Measurements from ENCODE around the gene SORCS2.

DNA sequence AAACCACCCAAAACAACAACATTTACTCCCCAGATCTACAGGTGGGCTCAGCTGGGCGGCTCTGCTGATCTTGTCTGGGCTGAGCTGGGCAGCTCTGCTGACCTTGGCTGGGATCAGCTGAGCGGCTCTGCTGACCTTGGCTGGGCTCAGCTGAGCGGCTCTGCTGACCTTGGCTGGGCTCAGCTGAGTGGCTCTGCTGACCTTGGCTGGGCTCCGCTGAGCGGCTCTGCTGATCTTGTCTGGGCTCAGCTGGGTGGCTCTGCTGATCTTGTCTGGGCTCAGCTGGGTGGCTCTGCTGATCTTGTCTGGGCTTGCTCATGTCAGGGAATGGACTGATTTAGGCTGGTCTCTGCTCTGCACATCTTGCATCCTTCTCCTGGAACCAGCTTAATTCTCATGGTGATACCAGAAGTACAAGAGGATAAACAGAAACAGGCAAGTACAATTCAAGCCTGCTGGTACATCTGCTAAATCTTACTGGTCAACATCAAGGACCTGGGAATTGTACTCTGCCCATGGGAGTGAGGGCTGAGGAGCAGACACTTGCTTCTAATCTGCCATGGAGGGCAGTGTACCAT, 490.9 kb downstream of the SORCS2 start:
- TF ChIP-seq, protein P1, sequence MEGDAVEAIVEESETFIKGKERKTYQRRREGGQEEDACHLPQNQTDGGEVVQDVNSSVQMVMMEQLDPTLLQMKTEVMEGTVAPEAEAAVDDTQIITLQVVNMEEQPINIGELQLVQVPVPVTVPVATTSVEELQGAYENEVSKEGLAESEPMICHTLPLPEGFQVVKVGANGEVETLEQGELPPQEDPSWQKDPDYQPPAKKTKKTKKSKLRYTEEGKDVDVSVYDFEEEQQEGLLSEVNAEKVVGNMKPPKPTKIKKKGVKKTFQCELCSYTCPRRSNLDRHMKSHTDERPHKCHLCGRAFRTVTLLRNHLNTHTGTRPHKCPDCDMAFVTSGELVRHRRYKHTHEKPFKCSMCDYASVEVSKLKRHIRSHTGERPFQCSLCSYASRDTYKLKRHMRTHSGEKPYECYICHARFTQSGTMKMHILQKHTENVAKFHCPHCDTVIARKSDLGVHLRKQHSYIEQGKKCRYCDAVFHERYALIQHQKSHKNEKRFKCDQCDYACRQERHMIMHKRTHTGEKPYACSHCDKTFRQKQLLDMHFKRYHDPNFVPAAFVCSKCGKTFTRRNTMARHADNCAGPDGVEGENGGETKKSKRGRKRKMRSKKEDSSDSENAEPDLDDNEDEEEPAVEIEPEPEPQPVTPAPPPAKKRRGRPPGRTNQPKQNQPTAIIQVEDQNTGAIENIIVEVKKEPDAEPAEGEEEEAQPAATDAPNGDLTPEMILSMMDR (IDR thresholded peaks at IDR 0.05) = no peak
- no peak for TF ChIP-seq POLR2A (IDR thresholded peaks at IDR 0.05)
- TF ChIP-seq POLR2AphosphoS5 (IDR thresholded peaks at IDR 0.05) = no peak

Measured in prostate gland (tissue), 2 donors.